ENCODE measurements around the gene LRPPRC.

The LRPPRC gene

GRCh38 chr2:43842866-43843226, 152.9 kb downstream of the LRPPRC start:
- no peak for TF ChIP-seq CTCF (IDR thresholded peaks at IDR 0.05; ENCODE audit: insufficient read depth, low read length, poor library complexity, severe bottlenecking)
- no peak overlapping the region for H3K4me3 ChIP-seq (replicated peaks; ENCODE audit: low read depth, low read length)

GRCh38 chr2:43841949-43842865, 153.6 kb downstream of the LRPPRC start:
- Histone ChIP-seq H3K27me3 (replicated peaks; ENCODE audit: control insufficient read depth, insufficient read depth, low read length) (no peaks in the 10 kb centered on the region; the same call in 1 of the 2 replicates), H3K4me3 (replicated peaks; ENCODE audit: low read depth, low read length) (no peak overlapping the region), H3K36me3 (ENCODE audit: control insufficient read depth, insufficient read depth, low read length) (no peaks in the 10 kb centered on the region)
- DNase-seq (ENCODE audit: extremely low read depth, insufficient read length), result no peak
- no peak for TF ChIP-seq CTCF (IDR thresholded peaks at IDR 0.05; ENCODE audit: insufficient read depth, low read length, poor library complexity, severe bottlenecking)

More at GRCh38 chr2:43842866-43843226, 152.9 kb downstream of the LRPPRC start:
- no peak for DNase-seq (ENCODE audit: extremely low read depth, insufficient read length)
- Histone ChIP-seq H3K36me3 (ENCODE audit: control insufficient read depth, insufficient read depth, low read length) (no peaks in the 10 kb centered on the region), H3K27me3 (replicated peaks; ENCODE audit: control insufficient read depth, insufficient read depth, low read length) (no peaks in the 10 kb centered on the region; the same call in 1 of the 2 replicates)

GRCh38 chr2:43840965-43841364, 154.8 kb downstream of the LRPPRC start:
- Histone ChIP-seq H3K27me3 (replicated peaks; ENCODE audit: control insufficient read depth, insufficient read depth, low read length) (no peaks in the 10 kb centered on the region; the same call in 1 of the 2 replicates), H3K36me3 (ENCODE audit: control insufficient read depth, insufficient read depth, low read length) (no peaks in the 10 kb centered on the region), H3K4me3 (replicated peaks; ENCODE audit: low read depth, low read length) (no peak overlapping the region)
- no peak for TF ChIP-seq CTCF (IDR thresholded peaks at IDR 0.05; ENCODE audit: insufficient read depth, low read length, poor library complexity, severe bottlenecking)
- DNase-seq (ENCODE audit: extremely low read depth, insufficient read length), result no peak

GRCh38 chr2:43839776-43840564, 155.8 kb downstream of the LRPPRC start:
- no peak for DNase-seq (ENCODE audit: extremely low read depth, insufficient read length)
- Histone ChIP-seq H3K27me3 (replicated peaks; ENCODE audit: control insufficient read depth, insufficient read depth, low read length) (no peaks in the 10 kb centered on the region; the same call in 1 of the 2 replicates), H3K36me3 (ENCODE audit: control insufficient read depth, insufficient read depth, low read length) (no peaks in the 10 kb centered on the region), H3K4me3 (replicated peaks; ENCODE audit: low read depth, low read length) (no peak overlapping the region)
- TF ChIP-seq CTCF (IDR thresholded peaks at IDR 0.05; ENCODE audit: insufficient read depth, low read length, poor library complexity, severe bottlenecking), result no peak

- DNase-seq (ENCODE audit: extremely low read depth, insufficient read length), result no peak
- Histone ChIP-seq H3K27me3 (replicated peaks; ENCODE audit: control insufficient read depth, insufficient read depth, low read length) (no peaks in the 10 kb centered on the region; the same call in 1 of the 2 replicates), H3K4me3 (replicated peaks; ENCODE audit: low read depth, low read length) (no peak within 1 kb of the TSS), H3K36me3 (ENCODE audit: control insufficient read depth, insufficient read depth, low read length) (no peaks in the 10 kb centered on the region)
- no peak for TF ChIP-seq CTCF (IDR thresholded peaks at IDR 0.05; ENCODE audit: insufficient read depth, low read length, poor library complexity, severe bottlenecking)
These were observed 157.1 kb downstream of the LRPPRC start, which contains the start of the genes ABCG5 and ABCG8 for GRCh38 chr2:43838560-43839267. TSS of gene ABCG5 (minus strand) at chr2:43838839. CDS start at chr2:43838679, 160 bp downstream. TSS of gene ABCG8 (plus strand) at chr2:43838971. CDS start at chr2:43839054, 83 bp downstream.

All from GM06990 (cell line).